Stimulated activated CD4-positive, alpha-beta T cell treated with anti-CD3 and anti-CD28 coated beads, Interleukin-12 subunit alpha, Interleukin-12 subunit beta, amount 100 ng/mL, for 48 hours (primary cell): ENCODE data around the gene ARHGAP6.
"Not testable (repeated sequence)": the region's sequence is repeated elsewhere in the genome, so short reads cannot be mapped to it uniquely, and the experiment has no call there.

ENCODE experiments used
- DNase-seq, 3 donors: peaks; one replicate each; pipeline ENCODE4 v3.0.0-alpha.2; 2020; ENCODE audit warnings: low read depth in 2 of 3, low spot score in 1 of 3

The ARHGAP6 gene

DNA sequence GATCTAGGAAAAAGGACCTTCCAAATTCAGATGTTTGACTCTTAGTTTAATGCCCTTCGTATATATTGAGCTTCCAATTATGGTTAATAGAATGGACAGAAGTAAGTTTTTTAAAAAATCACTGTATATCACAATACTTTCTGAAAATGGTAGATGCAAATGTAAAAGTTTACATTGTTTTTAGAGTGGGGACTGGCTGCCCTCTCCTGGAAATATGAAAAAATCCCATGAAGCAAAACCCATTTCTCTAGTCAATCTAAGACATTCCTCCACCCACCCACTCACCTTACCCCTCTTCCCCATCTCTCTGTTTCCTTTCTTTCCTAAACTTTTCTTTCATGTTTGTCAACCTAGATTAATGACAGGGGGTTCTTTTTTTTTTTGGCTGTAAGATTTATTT, 134.5 kb downstream of the ARHGAP6 start:
- no peak for DNase-seq

GRCh38 chrX:11530621-11531020, 135.1 kb downstream of the ARHGAP6 start:
- DNase-seq: no peak

DNA sequence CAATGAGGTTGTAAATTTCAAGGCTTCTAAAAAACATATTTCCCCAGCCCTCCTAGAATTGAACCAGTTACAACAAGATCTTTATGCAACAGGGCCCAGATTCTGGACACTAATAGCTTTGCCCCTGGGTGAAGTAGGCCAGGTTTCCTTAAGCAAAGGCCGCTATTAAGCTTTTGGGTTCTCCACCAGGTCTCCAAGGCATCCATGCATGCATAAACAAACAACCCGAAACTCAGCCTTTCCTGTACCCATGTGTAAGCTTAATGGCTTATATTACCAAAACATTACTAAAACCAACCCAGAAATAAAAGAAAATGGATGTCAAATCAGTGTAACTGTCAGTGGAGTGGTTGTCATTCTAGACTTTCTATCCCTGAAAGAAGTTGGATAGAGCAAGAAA, 137.1 kb downstream of the ARHGAP6 start:
- no peak for DNase-seq

- DNase-seq: no peak
These were observed 140.0 kb downstream of the ARHGAP6 start for GRCh38 chrX:11525685-11526084.

GRCh38 chrX:11519234-11519633, 146.5 kb downstream of the ARHGAP6 start:
- DNase-seq: not testable (repeated sequence)

DNA sequence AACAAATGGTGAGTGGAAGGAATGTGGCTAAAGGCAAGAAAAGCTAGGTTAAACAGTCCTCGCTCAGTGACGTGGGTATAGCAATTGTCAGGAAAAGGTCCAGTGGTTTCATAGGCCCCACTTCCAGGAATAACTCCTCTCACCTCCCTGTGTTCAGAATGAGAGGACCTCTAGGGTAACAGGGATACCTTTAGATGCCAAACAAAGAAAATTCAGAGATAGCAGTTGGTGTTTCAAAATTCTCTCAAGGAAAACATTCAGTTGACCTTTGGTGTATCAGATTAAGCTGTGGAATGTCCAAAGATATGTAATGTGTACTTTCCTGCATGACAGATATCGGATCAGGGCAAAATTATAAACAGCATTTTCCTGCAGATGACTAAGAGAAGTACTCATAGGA, 155.9 kb downstream of the ARHGAP6 start:
- DNase-seq: no peak

DNA sequence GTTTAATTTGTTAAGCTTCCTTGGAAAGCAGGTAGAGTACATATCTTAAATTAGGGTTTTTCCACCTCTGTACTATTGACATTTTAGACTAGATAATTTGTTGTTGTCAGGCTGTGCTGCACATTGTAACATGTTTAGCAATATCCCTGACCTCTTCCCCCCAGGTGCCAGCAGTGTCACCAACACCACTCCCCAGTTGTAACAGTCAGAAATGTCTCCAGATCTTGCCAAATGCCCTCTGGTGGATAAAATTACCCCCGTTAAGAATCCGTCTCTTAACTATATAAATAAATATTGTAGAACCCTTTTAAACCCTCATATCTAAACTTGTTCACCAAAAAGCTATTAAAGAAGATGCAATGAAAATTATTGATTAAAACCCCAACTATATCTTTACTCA, 161.5 kb downstream of the ARHGAP6 start:
- no peak for DNase-seq

DNA sequence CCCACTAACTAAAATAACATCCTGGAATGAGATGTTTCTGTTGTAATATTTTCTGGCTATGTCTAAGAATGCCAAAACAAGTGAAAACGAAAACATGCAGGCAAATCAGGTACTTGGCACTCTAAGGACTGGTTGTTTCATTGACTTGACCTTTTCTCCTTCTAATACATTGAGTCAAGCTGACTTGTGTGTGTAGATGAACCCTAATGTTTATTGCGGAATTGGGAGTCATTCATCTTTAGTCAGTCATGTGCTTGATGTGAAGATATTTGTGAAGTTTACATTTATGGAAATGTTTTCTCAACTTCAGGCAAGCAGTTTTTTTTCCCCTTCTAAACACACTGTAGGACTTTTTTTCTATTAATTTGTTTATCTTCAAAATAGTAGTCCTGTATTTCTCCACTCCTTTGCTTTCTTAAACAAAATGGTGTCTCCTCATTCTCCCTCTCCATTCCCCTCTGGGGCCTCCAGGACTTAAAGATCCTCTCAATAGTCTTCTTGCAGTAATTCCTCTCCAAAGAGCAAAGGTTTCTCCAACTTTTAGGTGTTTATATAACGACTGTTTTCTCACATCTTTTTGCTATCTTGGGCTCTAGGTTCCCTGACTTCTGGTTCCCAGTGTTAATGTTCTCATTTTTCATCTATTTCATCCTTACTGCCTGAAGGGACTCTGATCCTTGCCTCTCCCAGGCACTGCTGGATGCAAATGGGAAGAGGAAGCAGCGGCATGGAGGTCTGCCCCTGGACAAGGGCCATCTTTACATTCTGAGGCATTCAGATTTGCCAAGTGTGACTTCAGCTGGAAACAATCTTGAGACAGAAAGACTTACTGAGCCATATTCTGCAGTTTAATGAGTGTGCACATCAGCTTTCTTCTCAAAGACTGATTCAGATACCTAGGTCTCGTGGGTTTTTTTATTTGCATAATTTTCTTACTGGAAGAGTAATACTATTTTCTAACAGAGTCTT, 166.4 kb downstream of the ARHGAP6 start:
- no peak for DNase-seq

- DNase-seq: not testable (repeated sequence)
These were observed 174.3 kb downstream of the ARHGAP6 start for GRCh38 chrX:11491375-11491774.

GRCh38 chrX:11484290-11484689, 181.4 kb downstream of the ARHGAP6 start:
- DNase-seq: no peak

DNA sequence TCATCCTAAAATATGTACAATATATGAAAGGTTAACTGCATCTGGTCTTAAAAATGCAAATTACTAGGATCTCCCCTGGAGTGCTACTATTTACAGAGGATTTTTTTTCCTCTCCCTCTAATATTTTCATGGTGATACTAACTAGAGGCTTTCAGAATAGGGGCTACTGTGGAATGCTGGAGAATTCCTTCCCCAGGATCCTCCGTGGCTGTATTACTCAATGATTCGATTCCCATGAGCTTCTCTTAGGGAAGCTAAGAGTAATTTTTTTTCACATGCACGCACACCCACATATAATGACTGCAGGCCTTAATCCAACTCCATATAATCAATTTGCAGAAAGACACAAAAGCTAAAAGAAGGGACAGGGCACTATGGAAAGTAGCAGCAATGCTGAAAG, 184.7 kb downstream of the ARHGAP6 start:
- DNase-seq: no peak

- DNase-seq: no peak
These were observed 185.1 kb downstream of the ARHGAP6 start for GRCh38 chrX:11480626-11481025.

DNA sequence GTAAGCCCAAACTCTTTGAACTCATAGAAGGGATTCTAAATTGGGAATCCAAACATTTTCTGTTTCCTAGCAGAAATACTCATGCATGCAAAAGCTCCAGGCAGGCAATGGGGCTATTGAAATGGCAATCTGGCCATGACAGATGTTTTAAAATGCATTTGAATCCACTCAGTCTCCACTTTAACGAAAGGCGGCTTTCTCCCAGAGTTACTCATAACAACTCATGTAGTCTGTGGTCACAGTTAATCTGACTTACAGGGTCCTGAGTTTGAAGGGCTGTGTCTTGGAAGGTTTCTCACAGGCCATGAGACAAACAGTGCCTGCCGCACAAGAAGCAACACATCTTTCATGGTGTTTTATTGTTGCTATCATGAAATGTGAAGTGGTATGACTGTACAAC, 186.8 kb downstream of the ARHGAP6 start:
- DNase-seq: no peak

DNA sequence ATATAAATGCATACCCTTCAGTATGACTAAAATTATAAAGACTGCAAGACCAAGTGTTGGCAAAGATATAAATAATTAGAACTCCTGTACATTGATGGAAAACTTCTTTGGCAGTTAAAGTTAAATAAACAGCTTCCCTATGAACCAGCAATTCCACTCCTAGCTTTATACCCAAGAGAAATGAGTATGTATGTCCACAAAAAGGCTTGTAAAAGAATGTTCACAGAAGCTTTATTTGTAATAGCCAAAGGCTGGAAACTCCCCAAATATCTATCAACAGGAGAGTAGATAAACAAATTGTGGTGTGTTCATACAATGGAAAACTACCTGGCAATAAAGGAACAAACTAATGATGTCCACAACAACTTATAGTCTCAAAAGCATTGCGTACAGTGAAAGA, 187.7 kb downstream of the ARHGAP6 start:
- DNase-seq: no peak

- no peak for DNase-seq
These were observed 191.1 kb downstream of the ARHGAP6 start for GRCh38 chrX:11474576-11474975.

- no peak for DNase-seq
These were observed 191.7 kb downstream of the ARHGAP6 start for GRCh38 chrX:11474021-11474420.

GRCh38 chrX:11472879-11473278, 192.8 kb downstream of the ARHGAP6 start:
- DNase-seq: no peak

- DNase-seq: no peak
These were observed 193.3 kb downstream of the ARHGAP6 start for GRCh38 chrX:11472381-11472780.

- no peak for DNase-seq
These were observed 195.3 kb downstream of the ARHGAP6 start for GRCh38 chrX:11470250-11470974.

GRCh38 chrX:11465648-11466411, 199.9 kb downstream of the ARHGAP6 start:
- DNase-seq: no peak

- no peak for DNase-seq
These were observed 200.8 kb downstream of the ARHGAP6 start for GRCh38 chrX:11464836-11465463.
